MM.1S (cell line): Measurements from ENCODE around the gene PDE2A.

Source experiments
- DNase-seq: peaks from one replicate; pipeline ENCODE4 v3.0.0-alpha.2; 2015
- H2AFZ ChIP-seq: fragments of 300-600 bp; sonication (generic); 2 replicates; pipeline ENCODE4 v1.6.0; 2016; ENCODE audit warnings: antibody characterized with exemption, low read length
- H3F3A ChIP-seq: fragments of 300-600 bp; sonication (generic); 2 replicates; pipeline ENCODE4 v1.6.1; 2016; ENCODE audit warnings: mild to moderate bottlenecking, antibody characterized with exemption, low read length, moderate library complexity, mixed read lengths; ENCODE audit not compliant: insufficient read depth
- H3K27ac ChIP-seq: fragments of 300-600 bp; sonication (generic); 2 replicates; pipeline ENCODE4 v1.5.1; 2016; ENCODE audit warnings: mild to moderate bottlenecking, low read length
- H3K27me3 ChIP-seq: fragments of 300-600 bp; sonication (generic); replicated peaks from 2 replicates; pipeline ENCODE4 v1.6.0; 2016; ENCODE audit warnings: low read length; ENCODE audit not compliant: insufficient read depth
- H3K36me3 ChIP-seq: fragments of 300-600 bp; sonication (generic); replicated peaks from 2 replicates; pipeline ENCODE4 v1.6.1; 2016; ENCODE audit warnings: mild to moderate bottlenecking, low read length, mixed read lengths; ENCODE audit not compliant: insufficient read depth
- H3K4me1 ChIP-seq: fragments of 300-600 bp; sonication (generic); 2 replicates; pipeline ENCODE4 v1.6.1; 2016; ENCODE audit warnings: low read length, mixed read lengths
- H3K4me2 ChIP-seq: fragments of 300-600 bp; sonication (generic); 2 replicates; pipeline ENCODE4 v1.6.0; 2016; ENCODE audit warnings: low read depth, low read length
- H3K4me3 ChIP-seq: fragments of 300-600 bp; sonication (generic); 2 replicates; pipeline ENCODE4 v1.5.1; 2016; ENCODE audit warnings: low read length, mixed read lengths
- H3K79me2 ChIP-seq: fragments of 300-600 bp; sonication (generic); 2 replicates; pipeline ENCODE4 v1.6.1; 2016; ENCODE audit warnings: mixed run types, low read length, mixed read lengths
- H3K9ac ChIP-seq: fragments of 300-600 bp; sonication (generic); 2 replicates; pipeline ENCODE4 v1.6.1; 2016; ENCODE audit warnings: low read length, mixed read lengths
- H3K9me2 ChIP-seq: fragments of 300-600 bp; sonication (generic); replicated peaks from 2 replicates; pipeline ENCODE4 v1.6.1; 2016; ENCODE audit warnings: mild to moderate bottlenecking, low read length, mixed read lengths; ENCODE audit not compliant: insufficient read depth
- H3K9me3 ChIP-seq: fragments of 300-600 bp; sonication (generic); replicated peaks from 2 replicates; pipeline ENCODE4 v1.6.1; 2016; ENCODE audit warnings: mild to moderate bottlenecking, low read length, mixed read lengths; ENCODE audit not compliant: insufficient read depth
- H4K20me1 ChIP-seq: fragments of 300-600 bp; sonication (generic); 2 replicates; pipeline ENCODE4 v1.6.1; 2016; ENCODE audit warnings: mild to moderate bottlenecking, low read length, moderate library complexity, mixed read lengths; ENCODE audit not compliant: insufficient read depth
- EZH2 ChIP-seq: fragments of 300-600 bp; sonication (generic); optimal IDR thresholded peaks from 2 replicates; pipeline ENCODE3; 2017; ENCODE audit warnings: low read depth, mild to moderate bottlenecking, antibody characterized with exemption, low read length, mixed read lengths
- EZH2phosphoT487 ChIP-seq: fragments of 300-600 bp; sonication (generic); IDR thresholded peaks from 2 replicates; pipeline ENCODE4 v1.6.1; 2018; ENCODE audit warnings: antibody characterized with exemption, low read length
- TF ChIP-seq, protein P1 (sequence below): fragments of 300-600 bp; sonication (generic); IDR thresholded peaks from 2 replicates; pipeline ENCODE4 v1.5.1; 2016; ENCODE audit warnings: antibody characterized with exemption, low read length, mixed read lengths

The PDE2A gene

DNA sequence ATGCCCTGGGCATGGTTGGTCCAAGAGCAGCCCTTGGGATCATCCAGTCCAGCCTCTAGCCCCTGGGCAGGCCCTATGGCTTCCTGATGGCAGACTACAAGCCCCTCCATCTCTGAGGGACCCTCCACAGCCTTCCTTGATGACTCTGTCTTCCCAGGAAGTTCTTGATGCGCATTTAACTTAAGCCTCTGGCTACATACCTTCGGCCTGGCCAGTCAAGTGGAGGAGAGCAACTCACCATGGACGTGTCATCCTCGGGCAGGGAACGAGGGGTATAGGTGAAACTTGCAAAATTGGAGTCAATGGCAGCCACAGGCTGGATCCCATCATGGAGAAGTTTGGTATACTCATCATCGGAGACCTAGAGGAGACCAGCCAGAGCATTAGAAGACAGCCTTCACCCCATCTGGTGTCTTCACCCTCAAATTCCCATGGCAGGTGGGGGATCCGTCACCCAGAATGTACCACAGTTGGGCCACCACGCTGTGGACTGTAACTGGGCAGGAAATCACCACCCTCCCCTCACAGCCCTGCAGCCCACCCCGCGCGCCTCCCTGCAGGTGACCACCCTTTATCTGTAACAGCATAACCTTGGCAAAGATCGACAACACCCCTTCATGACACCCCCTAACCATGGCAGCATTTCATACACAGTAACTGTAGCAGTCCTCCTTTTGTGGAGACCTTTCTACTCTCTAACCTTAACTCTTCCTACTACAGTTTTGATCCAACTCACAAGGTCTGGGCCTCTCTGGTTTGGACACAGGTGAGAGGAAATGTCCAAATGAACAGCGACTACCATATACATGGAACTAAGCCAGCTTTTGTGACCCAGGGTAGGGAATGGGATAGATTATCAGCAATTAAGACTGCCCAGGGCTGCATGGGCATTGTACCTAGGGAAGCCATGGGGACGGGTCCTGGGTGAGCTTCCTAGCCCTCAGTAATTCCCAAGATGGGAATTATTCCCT is 91.7 kb downstream of the PDE2A start:
- H3K27me3 ChIP-seq, result peaks cover 54% of the 10 kb centered on the region
- TF ChIP-seq EZH2, result no peak
- no peak for TF ChIP-seq EZH2phosphoT487
- TF ChIP-seq, protein P1, sequence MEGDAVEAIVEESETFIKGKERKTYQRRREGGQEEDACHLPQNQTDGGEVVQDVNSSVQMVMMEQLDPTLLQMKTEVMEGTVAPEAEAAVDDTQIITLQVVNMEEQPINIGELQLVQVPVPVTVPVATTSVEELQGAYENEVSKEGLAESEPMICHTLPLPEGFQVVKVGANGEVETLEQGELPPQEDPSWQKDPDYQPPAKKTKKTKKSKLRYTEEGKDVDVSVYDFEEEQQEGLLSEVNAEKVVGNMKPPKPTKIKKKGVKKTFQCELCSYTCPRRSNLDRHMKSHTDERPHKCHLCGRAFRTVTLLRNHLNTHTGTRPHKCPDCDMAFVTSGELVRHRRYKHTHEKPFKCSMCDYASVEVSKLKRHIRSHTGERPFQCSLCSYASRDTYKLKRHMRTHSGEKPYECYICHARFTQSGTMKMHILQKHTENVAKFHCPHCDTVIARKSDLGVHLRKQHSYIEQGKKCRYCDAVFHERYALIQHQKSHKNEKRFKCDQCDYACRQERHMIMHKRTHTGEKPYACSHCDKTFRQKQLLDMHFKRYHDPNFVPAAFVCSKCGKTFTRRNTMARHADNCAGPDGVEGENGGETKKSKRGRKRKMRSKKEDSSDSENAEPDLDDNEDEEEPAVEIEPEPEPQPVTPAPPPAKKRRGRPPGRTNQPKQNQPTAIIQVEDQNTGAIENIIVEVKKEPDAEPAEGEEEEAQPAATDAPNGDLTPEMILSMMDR, result no peak
- H3K27ac ChIP-seq, result no peak overlapping the region
- H3K79me2 ChIP-seq, result no peaks in the 10 kb centered on the region
- no peaks in the 10 kb centered on the region for H3K9me2 ChIP-seq
- H3K9me3 ChIP-seq, result no peaks in the 10 kb centered on the region
- H3F3A ChIP-seq, result no peaks in the 10 kb centered on the region
- H3K4me1 ChIP-seq, result peaks cover 6% of the 10 kb centered on the region; the same call in 1 of the 2 replicates
- no peak for DNase-seq
- no peak overlapping the region for H3K9ac ChIP-seq
- H3K4me2 ChIP-seq, result no peak overlapping the region
- H3K4me3 ChIP-seq, result no peak overlapping the region
- no peak overlapping the region for H2AFZ ChIP-seq
- no peaks in the 10 kb centered on the region for H3K36me3 ChIP-seq
- no peaks in the 10 kb centered on the region for H4K20me1 ChIP-seq

DNA sequence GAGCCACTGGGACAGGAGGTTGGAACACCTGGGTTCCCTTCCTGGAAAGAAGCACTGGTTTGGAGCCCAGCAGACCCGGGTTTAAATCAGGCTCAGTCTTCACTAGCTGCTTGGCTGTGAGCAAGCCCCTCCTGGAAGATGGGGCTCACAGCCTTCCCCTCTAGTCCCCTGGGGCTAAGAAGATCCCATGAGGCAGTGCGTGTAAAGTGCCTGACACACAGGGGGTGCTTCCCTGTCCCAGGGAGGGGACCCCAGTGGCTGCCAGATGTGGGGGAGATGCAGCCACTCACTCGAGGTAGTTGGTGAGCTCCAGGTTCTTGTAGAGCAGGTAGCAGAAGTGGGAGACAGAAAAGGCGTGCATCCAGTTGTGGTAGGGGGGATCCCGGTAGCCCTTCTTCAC is 93.2 kb downstream of the PDE2A start:
- H3F3A ChIP-seq, result no peaks in the 10 kb centered on the region
- no peaks in the 10 kb centered on the region for H3K9me2 ChIP-seq
- H3K9me3 ChIP-seq, result no peaks in the 10 kb centered on the region
- H3K36me3 ChIP-seq, result no peaks in the 10 kb centered on the region
- no peak for DNase-seq
- no peak overlapping the region for H3K4me2 ChIP-seq
- peaks cover 6% of the 10 kb centered on the region; the same call in 1 of the 2 replicates for H3K4me1 ChIP-seq
- peaks cover 54% of the 10 kb centered on the region for H3K27me3 ChIP-seq
- no peak overlapping the region for H3K4me3 ChIP-seq
- TF ChIP-seq EZH2 (no peak), EZH2phosphoT487 (no peak)
- TF ChIP-seq, protein P1, result no peak
- no peak overlapping the region for H3K9ac ChIP-seq
- H3K79me2 ChIP-seq, result no peaks in the 10 kb centered on the region
- no peak overlapping the region for H2AFZ ChIP-seq
- no peak overlapping the region for H3K27ac ChIP-seq
- no peaks in the 10 kb centered on the region for H4K20me1 ChIP-seq

DNA sequence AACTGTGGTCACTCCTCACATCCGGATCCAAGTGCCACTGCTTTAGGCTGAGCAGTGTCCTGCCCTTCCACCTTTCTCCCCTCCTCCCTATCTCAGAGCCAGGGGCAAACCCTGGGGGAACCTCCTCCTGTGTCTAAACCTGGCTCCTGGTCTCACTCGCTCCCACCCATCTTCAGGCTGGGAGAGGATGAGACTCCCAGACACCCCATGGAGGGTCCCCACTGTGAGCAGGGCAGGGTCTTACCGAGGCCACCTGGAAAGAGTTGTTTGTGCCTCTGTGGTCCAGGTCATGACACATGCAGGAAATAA is 93.6 kb downstream of the PDE2A start:
- DNase-seq, result no peak
- peaks cover 6% of the 10 kb centered on the region; the same call in 1 of the 2 replicates for H3K4me1 ChIP-seq
- no peaks in the 10 kb centered on the region for H3F3A ChIP-seq
- H3K4me3 ChIP-seq, result no peak overlapping the region
- no peaks in the 10 kb centered on the region for H3K79me2 ChIP-seq
- no peak overlapping the region for H3K4me2 ChIP-seq
- H3K36me3 ChIP-seq, result no peaks in the 10 kb centered on the region
- no peaks in the 10 kb centered on the region for H3K9me2 ChIP-seq
- H3K27ac ChIP-seq, result no peak overlapping the region
- TF ChIP-seq, protein P1, result no peak
- TF ChIP-seq EZH2phosphoT487 (no peak), EZH2 (no peak)
- peaks cover 54% of the 10 kb centered on the region for H3K27me3 ChIP-seq
- H4K20me1 ChIP-seq, result no peaks in the 10 kb centered on the region
- no peak overlapping the region for H3K9ac ChIP-seq
- no peak overlapping the region for H2AFZ ChIP-seq
- no peaks in the 10 kb centered on the region for H3K9me3 ChIP-seq
